H1 (cell line): ENCODE results near the gene ZBED4. TPM values are rescaled to one million over a fixed set of nuclear protein-coding genes. Genes with fewer than 3 reads are reported as not detected.

Experiments used
- CTCF ChIA-PET: fragments of 300-600 bp; sonication (Branson Sonifier 250); formaldehyde crosslinking; loops from one replicate; lab custom pipeline; 2021; ENCODE audit not compliant: partially characterized antibody; lab: Charles Lee
- POLR2A ChIA-PET: fragments of 300-600 bp; sonication (Branson Sonifier 250); formaldehyde crosslinking; loops from one replicate; lab custom pipeline; 2021; ENCODE audit warnings: inconsistent platforms; ENCODE audit not compliant: partially characterized antibody; lab: Charles Lee
- DNase-seq, 2 experiments: peaks; one replicate each; pipeline versions ENCODE4 v3.0.0 to v3.0.0-alpha.2; 2010 to 2022; ENCODE audit warnings: low spot score in 2 of 2, low read depth in 1 of 2, mixed read lengths in 1 of 2
- FAIRE-seq: peaks from 2 replicates; lab custom pipeline; 2011; peaks lifted over from hg19 to GRCh38; lab: Jason Lieb, UNC
- H2AFZ ChIP-seq: 2 replicates; pipeline ENCODE4 v1.8.1; 2012; ENCODE audit warnings: low read length, inconsistent platforms
- H2AK5ac ChIP-seq: 2 replicates; pipeline ENCODE4 v1.6.1; 2013; ENCODE audit warnings: low read depth, low read length
- H2BK120ac ChIP-seq: replicated peaks from 2 replicates; pipeline ENCODE3; 2013; ENCODE audit warnings: low read depth, low read length, inconsistent platforms
- H2BK12ac ChIP-seq: 2 replicates; pipeline ENCODE4 v1.6.1; 2013; ENCODE audit warnings: low read depth, low read length
- H2BK15ac ChIP-seq: 2 replicates; pipeline ENCODE4 v1.6.1; 2013; ENCODE audit warnings: low read length
- H2BK20ac ChIP-seq: 2 replicates; pipeline ENCODE4 v1.6.1; 2013; ENCODE audit warnings: low read length
- H2BK5ac ChIP-seq: 2 replicates; pipeline ENCODE4 v1.6.1; 2013; ENCODE audit warnings: low read depth, low read length
- H3K14ac ChIP-seq: 2 replicates; pipeline ENCODE4 v1.6.1; 2013; ENCODE audit warnings: inconsistent platforms; ENCODE audit not compliant: insufficient read length
- H3K18ac ChIP-seq: 2 replicates; pipeline ENCODE4 v1.6.1; 2013; ENCODE audit warnings: low read length; ENCODE audit errors: extremely low read depth
- H3K23ac ChIP-seq: 2 replicates; pipeline ENCODE4 v1.6.1; 2013; ENCODE audit warnings: inconsistent platforms; ENCODE audit not compliant: insufficient read length
- H3K23me2 ChIP-seq: 2 replicates; pipeline ENCODE4 v1.6.1; 2013; ENCODE audit warnings: low read depth, low read length
- H3K27ac ChIP-seq: 2 replicates; pipeline ENCODE4 v1.6.1; 2011; ENCODE audit warnings: low read depth, low read length, inconsistent platforms
- H3K27me3 ChIP-seq, 4 experiments: replicated peaks in 1 of 4; 1 replicate in 1 of 4; 2 replicates in 3 of 4; pipeline versions ENCODE4 v1.6.1 to v1.8.1; 2011 to 2013; ENCODE audit warnings: low read length in 3 of 4, mild to moderate bottlenecking in 3 of 4, inconsistent platforms in 2 of 4, mixed read lengths in 2 of 4, moderate library complexity in 1 of 4; ENCODE audit not compliant: control insufficient read depth in 3 of 4, insufficient read depth in 3 of 4; ENCODE audit errors: extremely low read depth in 1 of 4
- H3K36me3 ChIP-seq, 4 experiments: 2 replicates each; pipeline versions ENCODE4 v1.6.1 to v1.8.1; 2011 to 2013; ENCODE audit warnings: mild to moderate bottlenecking in 4 of 4, low read length in 3 of 4, moderate library complexity in 2 of 4, control low read depth in 1 of 4, inconsistent platforms in 1 of 4; ENCODE audit not compliant: insufficient read depth in 4 of 4, control insufficient read depth in 2 of 4
- H3K4ac ChIP-seq: replicated peaks from 2 replicates; pipeline ENCODE3; 2013; ENCODE audit warnings: low read length, low read depth, mixed read lengths, inconsistent platforms; ENCODE audit not compliant: insufficient read length
- H3K4me1 ChIP-seq, 4 experiments: replicated peaks in 1 of 4; 1 replicate in 1 of 4; 2 replicates in 3 of 4; pipeline versions ENCODE4 v1.6.1 to v1.8.1; 2011 to 2013; ENCODE audit warnings: low read length in 3 of 4, inconsistent platforms in 2 of 4, mixed read lengths in 1 of 4; ENCODE audit not compliant: insufficient read depth in 4 of 4, control insufficient read depth in 3 of 4
- H3K4me2 ChIP-seq, 2 experiments: 2 replicates each; pipeline versions ENCODE4 v1.6.1 to v1.8.1; 2011 to 2013; ENCODE audit warnings: low read depth in 2 of 2, low read length in 2 of 2, control low read depth in 1 of 2, inconsistent platforms in 1 of 2, mild to moderate bottlenecking in 1 of 2; ENCODE audit not compliant: insufficient read depth in 1 of 2
- H3K4me3 ChIP-seq, 4 experiments: fragments of 200-600, 300-600 bp in 1 of 4; sonication (generic), shearing (Covaris generic), sonication (Bioruptor Twin) in 1 of 4; 2 replicates each; pipeline versions ENCODE4 v1.5.1 to v1.8.1; 2011 to 2016; ENCODE audit warnings: low read length in 4 of 4, low read depth in 3 of 4, control low read depth in 2 of 4, inconsistent platforms in 2 of 4, mild to moderate bottlenecking in 2 of 4, mixed read lengths in 1 of 4, moderate library complexity in 1 of 4; ENCODE audit not compliant: insufficient read depth in 2 of 4; ENCODE audit errors: extremely low read depth in 1 of 4
- H3K56ac ChIP-seq: replicated peaks from 2 replicates; pipeline ENCODE3; 2013; ENCODE audit warnings: low read depth, mild to moderate bottlenecking, mixed read lengths, low read length, inconsistent platforms; ENCODE audit not compliant: insufficient read length
- H3K79me1 ChIP-seq: 2 replicates; pipeline ENCODE4 v1.6.1; 2013; ENCODE audit warnings: low read depth, low read length, control low read depth
- H3K79me2 ChIP-seq, 2 experiments: 2 replicates each; pipeline versions ENCODE4 v1.6.1 to v1.8.1; 2012 to 2013; ENCODE audit warnings: low read length in 2 of 2, mild to moderate bottlenecking in 2 of 2, inconsistent platforms in 1 of 2; ENCODE audit not compliant: insufficient read depth in 2 of 2, control insufficient read depth in 1 of 2
- H3K9ac ChIP-seq, 4 experiments: replicated peaks in 1 of 4; 1 replicate in 1 of 4; 2 replicates in 3 of 4; pipeline versions ENCODE4 v1.6.1 to v1.8.1; 2011 to 2013; ENCODE audit warnings: low read depth in 3 of 4, low read length in 3 of 4, control low read depth in 2 of 4, mild to moderate bottlenecking in 2 of 4, moderate library complexity in 2 of 4, inconsistent platforms in 1 of 4; ENCODE audit errors: extremely low read depth in 1 of 4
- H3K9me3 ChIP-seq, 2 experiments: 2 replicates each; pipeline versions ENCODE4 v1.6.1 to v1.8.1; 2012 to 2013; ENCODE audit warnings: mild to moderate bottlenecking in 2 of 2, moderate library complexity in 2 of 2, control low read depth in 1 of 2, inconsistent platforms in 1 of 2, low read depth in 1 of 2, low read length in 1 of 2, mixed read lengths in 1 of 2; ENCODE audit not compliant: insufficient read depth in 2 of 2
- H4K20me1 ChIP-seq, 2 experiments: replicated peaks in 1 of 2; 2 replicates each; pipeline versions ENCODE3 to v1.8.1; 2011 to 2013; ENCODE audit warnings: inconsistent platforms in 2 of 2, low read length in 2 of 2, mild to moderate bottlenecking in 1 of 2; ENCODE audit not compliant: insufficient read depth in 2 of 2, control insufficient read depth in 1 of 2
- H4K5ac ChIP-seq: 2 replicates; pipeline ENCODE4 v1.6.1; 2013; ENCODE audit warnings: low read length, low read depth, mixed read lengths, inconsistent platforms; ENCODE audit not compliant: insufficient read length
- H4K8ac ChIP-seq: 2 replicates; pipeline ENCODE4 v1.8.0; 2013; ENCODE audit warnings: mild to moderate bottlenecking, moderate library complexity, low read length, inconsistent platforms; ENCODE audit not compliant: insufficient read depth; ENCODE audit errors: extremely low read depth
- H4K91ac ChIP-seq: replicated peaks from 2 replicates; pipeline ENCODE3; 2013; ENCODE audit warnings: low read length, mixed read lengths, inconsistent platforms; ENCODE audit not compliant: insufficient read length
- BACH1 ChIP-seq: IDR thresholded peaks from 2 replicates; pipeline ENCODE4 v1.6.1; 2012; ENCODE audit warnings: low read length, improper control_type of control experiment
- CTBP2 ChIP-seq: IDR thresholded peaks from 2 replicates; pipeline ENCODE4 v1.7.0; 2011; ENCODE audit warnings: borderline replicate concordance, mild to moderate bottlenecking, moderate library complexity, mixed read lengths, low read length; ENCODE audit not compliant: insufficient read depth, insufficient read length
- EGR1 ChIP-seq: IDR thresholded peaks from 2 replicates; pipeline ENCODE4 v1.6.1; 2011; ENCODE audit warnings: low read depth, low read length, borderline replicate concordance
- RBBP5 ChIP-seq: IDR thresholded peaks from 2 replicates; pipeline ENCODE4 v1.7.1; 2012; ENCODE audit warnings: low read depth, mild to moderate bottlenecking, inconsistent platforms, low read length, moderate library complexity, borderline replicate concordance
- SP1 ChIP-seq: IDR thresholded peaks from 2 replicates; pipeline ENCODE4 v1.6.1; 2011; ENCODE audit warnings: low read depth, low read length
- SUZ12 ChIP-seq: fragments of 200-600 bp; sonication (generic); IDR thresholded peaks from 2 replicates; pipeline ENCODE4 v1.6.1; 2012; ENCODE audit warnings: mild to moderate bottlenecking, inconsistent platforms, low read length, moderate library complexity, mixed read lengths
- TAF1 ChIP-seq: IDR thresholded peaks from 2 replicates; pipeline ENCODE4 v1.6.1; 2011; ENCODE audit warnings: mild to moderate bottlenecking, low read depth, low read length
- TBP ChIP-seq: IDR thresholded peaks from 2 replicates; pipeline ENCODE4 v1.6.1; 2011; ENCODE audit warnings: low read depth, low read length, improper control_type of control experiment
- TCF12 ChIP-seq: IDR thresholded peaks from 2 replicates; pipeline ENCODE4 v1.6.1; 2011; ENCODE audit warnings: low read depth, mild to moderate bottlenecking, low read length
- YY1 ChIP-seq: IDR thresholded peaks from 2 replicates; pipeline ENCODE4 v1.6.1; 2011; ENCODE audit warnings: low read depth, mild to moderate bottlenecking, low read length
- WGBS, 2 experiments: shearing (Covaris generic) in 1 of 2; methylation state at CpG; one replicate each; pipeline versions ENCODE4 v1.1.6 to v1.1.7; 2013 to 2015; ENCODE audit warnings: low lambda C conversion rate in 2 of 2, mixed read lengths in 2 of 2, inconsistent platforms in 1 of 2, low coverage in 1 of 2, missing lambda C conversion rate in 1 of 2; ENCODE audit not compliant: insufficient replicate concordance in 2 of 2, insufficient coverage in 1 of 2, insufficient read length in 1 of 2; ENCODE audit errors: extremely low coverage in 1 of 2, missing lambda C conversion rate in 1 of 2; 5-methylcytosine and 5-hydroxymethylcytosine counted together
- polyA plus RNA-seq, 7 experiments: library from polyadenylated mRNA; depleted of rRNA in 3 of 7; stranded (reverse) in 5 of 7; unstranded in 2 of 7; fragments of >200 nt in 5 of 7; fragments of 200-250 nt in 2 of 7; gene quantifications; 1 replicate in 5 of 7; 2 replicates in 1 of 7; 4 replicates in 1 of 7; pipeline versions ENCODE4 v1.2.1 to v1.2.3, GENCODE V29; 2011 to 2013; ENCODE audit warnings: missing spikeins in 2 of 7, mixed read lengths in 2 of 7
- total RNA-seq: library from RNA; stranded (reverse); fragmentation: NEBNext Ultra II Directional; extraction: Animal tissue kit (Norgen Biotek cat#: 25700); gene quantifications from 2 replicates; pipeline ENCODE4 v1.2.1, GENCODE V29; 2021
- TF ChIP-seq, protein P1 (sequence below): IDR thresholded peaks from 2 replicates; pipeline ENCODE4 v1.6.1; 2011; ENCODE audit warnings: low read length, improper control_type of control experiment

The ZBED4 gene
- total and polyA plus RNA-seq, 2 of the 8 experiments (the other 6 are each of a cell fraction or from before 2014, with no cell fraction given), result 11.0 to 28.3 TPM

DNA sequence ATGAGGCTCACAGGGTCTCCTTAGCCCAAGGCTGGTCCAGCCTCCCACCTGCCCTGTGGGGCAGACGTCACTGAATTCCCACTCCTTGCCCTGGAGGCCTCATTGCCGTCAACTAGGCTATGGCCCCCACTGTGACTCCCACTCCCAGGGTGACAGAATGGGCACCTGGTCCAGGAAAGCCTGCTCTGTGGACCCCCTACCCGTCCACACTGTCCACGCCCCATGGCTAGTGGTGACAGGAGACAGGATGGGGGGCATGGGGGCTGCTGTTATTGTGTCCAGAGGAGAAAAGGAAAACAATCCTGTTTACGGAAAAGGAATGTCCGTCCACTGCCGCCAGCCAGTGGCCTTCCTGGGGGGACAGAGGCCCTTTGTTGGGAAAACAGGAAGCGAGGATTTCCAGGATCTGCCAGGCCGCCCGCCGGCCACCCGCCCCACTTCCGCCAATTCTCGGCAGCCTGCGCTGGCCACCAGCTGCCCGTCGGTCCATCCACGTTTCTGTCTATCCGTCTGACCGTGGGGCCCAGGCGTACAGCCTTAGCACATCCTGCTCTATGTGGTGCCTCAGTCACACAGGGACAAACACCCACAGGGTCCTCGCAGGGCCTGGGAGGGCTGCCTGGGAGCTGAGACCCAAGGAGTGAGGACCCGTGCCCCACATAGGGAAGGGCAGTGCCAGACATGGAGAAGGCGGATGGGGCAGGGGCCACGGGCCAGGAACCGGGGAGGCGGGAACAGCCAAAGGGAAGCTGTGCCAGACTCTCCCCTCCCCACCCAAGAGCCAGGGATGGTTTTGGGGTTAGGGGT, 84.3 kb downstream of the ZBED4 start:
- Histone ChIP-seq H3K56ac (no peak overlapping the region), H3K79me2 (no peaks in the 10 kb centered on the region), H3K4ac (no peak overlapping the region)
- TF ChIP-seq EGR1, result no peak
- no peak for TF ChIP-seq CTBP2
- no peak for TF ChIP-seq TCF12
- TF ChIP-seq SP1, result no peak
- no peak for TF ChIP-seq SUZ12
- TF ChIP-seq RBBP5, result no peak
- TF ChIP-seq TAF1, result no peak
- TF ChIP-seq, protein P1, sequence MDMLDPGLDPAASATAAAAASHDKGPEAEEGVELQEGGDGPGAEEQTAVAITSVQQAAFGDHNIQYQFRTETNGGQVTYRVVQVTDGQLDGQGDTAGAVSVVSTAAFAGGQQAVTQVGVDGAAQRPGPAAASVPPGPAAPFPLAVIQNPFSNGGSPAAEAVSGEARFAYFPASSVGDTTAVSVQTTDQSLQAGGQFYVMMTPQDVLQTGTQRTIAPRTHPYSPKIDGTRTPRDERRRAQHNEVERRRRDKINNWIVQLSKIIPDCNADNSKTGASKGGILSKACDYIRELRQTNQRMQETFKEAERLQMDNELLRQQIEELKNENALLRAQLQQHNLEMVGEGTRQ, result no peak
- no peak for TF ChIP-seq BACH1
- TF ChIP-seq TBP, result no peak
- TF ChIP-seq YY1, result no peak
- TF ChIP-seq, all 59 proteins: peak for 0
- Histone ChIP-seq H3K18ac (peak overlapping the region; percentile 32; the same call in 1 of the 2 replicates), H2AFZ (no peak overlapping the region), H3K23ac (no peak overlapping the region), H4K5ac (no peak overlapping the region), H3K9ac (no peak overlapping the region), H3K14ac (no peak overlapping the region), H2BK12ac (peak overlapping the region; percentile 87; the same call in 1 of the 2 replicates), H3K27ac (no peak overlapping the region), H3K79me1 (no peaks in the 10 kb centered on the region), H4K91ac (no peak overlapping the region), H2BK120ac (no peak overlapping the region), H3K23me2 (peaks cover 11% of the 10 kb centered on the region; the same call in 1 of the 2 replicates), H4K20me1 (peaks cover 0 to 3% of the 10 kb centered on the region in 2 experiments), H4K8ac (peak overlapping the region; percentile 38), H3K27me3 (no peaks in the 10 kb centered on the region; a peak in 1 of 7 replicates), H2BK15ac (0 out of 2 replicates have a peak overlapping the region, but pooled peaks have one; percentile 72), H3K4me1 (peaks cover 5 to 21% (median 10%) of the 10 kb centered on the region in 4 experiments), H3K4me3 (no peak overlapping the region), H2BK20ac (no peak overlapping the region), H2AK5ac (0 out of 2 replicates have a peak overlapping the region, but pooled peaks have one; percentile 82), H3K9me3 (no peaks in the 10 kb centered on the region), H3K4me2 (no peak overlapping the region), H3K36me3 (no peaks in the 10 kb centered on the region), H2BK5ac (peak overlapping the region; percentile 75)
- FAIRE-seq (no peak), DNase-seq (no peak)
- 87% methylated on average over 26 of the region's 27 CpGs; no CpG with 5 or more reads in 1 of the 2 experiments for WGBS, 2 experiments
- ChIA-PET CTCF (interaction anchor here (0.9 to 2.1 kb wide), 4 partner anchors 18 to 54 kb away, joined by 3 to 6 read pairs (median 4); no protein-coding TSS in a partner anchor), POLR2A (interaction anchor here (1.3 to 2.2 kb wide), 4 partner anchors 14 to 45 kb away, joined by 3 to 8 read pairs (median 3); partner anchors contain the start of gene PIM3)
